IMR-90 (cell line): ENCODE measurements around the gene KCNS1. TPM values are rescaled to one million over a fixed set of nuclear protein-coding genes. Genes with fewer than 3 reads are reported as not detected.
A peak's percentile ranks its signal among the peaks of the same experiment; 100 is the strongest.

Experiments
- ATAC-seq: fragments of 200-7000 bp; cut with Tn5 transposase; 2 replicates; pipeline ENCODE4 v1.9.1; 2020; ENCODE audit warnings: low read depth, mild to moderate bottlenecking, moderate library complexity
- BruUV-seq: library from RNA; stranded (reverse); fragments of 400-500 nt; replicated peaks from 2 replicates; lab custom pipeline; 2021; lab: Mats Ljungman, UMichigan
- CTCF ChIA-PET: fragments of 300-600 bp; formaldehyde crosslinking; extraction: SDS; loops from one replicate; lab custom pipeline; 2021; ENCODE audit warnings: antibody characterized with exemption; lab: Yijun Ruan, JAX
- POLR2A ChIA-PET: fragments of 300-600 bp; sonication (Branson Sonifier 250); formaldehyde crosslinking; loops from one replicate; lab custom pipeline; 2022; ENCODE audit warnings: antibody characterized with exemption; ENCODE audit not compliant: unreplicated experiment; lab: Charles Lee
- DNase-seq: peaks from one replicate; pipeline ENCODE4 v3.0.0; 2013
- H2AFZ ChIP-seq: replicated peaks from 2 replicates; pipeline ENCODE3; 2013; ENCODE audit warnings: low read length, mild to moderate bottlenecking; ENCODE audit not compliant: poor library complexity
- H2AK5ac ChIP-seq: 2 replicates; pipeline ENCODE4 v1.6.1; 2013; ENCODE audit warnings: low read depth, low read length, inconsistent platforms
- H2AK9ac ChIP-seq: replicated peaks from 2 replicates; pipeline ENCODE3; 2013; ENCODE audit warnings: mild to moderate bottlenecking, low read depth, low read length, moderate library complexity; ENCODE audit not compliant: poor library complexity
- H2BK120ac ChIP-seq: 2 replicates; pipeline ENCODE4 v1.6.1; 2013; ENCODE audit warnings: low read depth, low read length, inconsistent platforms
- H2BK15ac ChIP-seq: 3 replicates; pipeline ENCODE4 v1.6.1; 2013; ENCODE audit warnings: low read depth, low read length, inconsistent platforms
- H2BK20ac ChIP-seq: 2 replicates; pipeline ENCODE4 v1.6.1; 2013; ENCODE audit warnings: low read depth, mild to moderate bottlenecking, inconsistent platforms, low read length, moderate library complexity
- H2BK5ac ChIP-seq: 2 replicates; pipeline ENCODE4 v1.6.1; 2013; ENCODE audit warnings: mild to moderate bottlenecking, low read depth, low read length, inconsistent platforms; ENCODE audit not compliant: poor library complexity, severe bottlenecking
- H3K14ac ChIP-seq: replicated peaks from 2 replicates; pipeline ENCODE4 v1.6.1; 2013; ENCODE audit warnings: low read depth, low read length, inconsistent platforms
- H3K18ac ChIP-seq: 2 replicates; pipeline ENCODE4 v1.6.1; 2013; ENCODE audit warnings: low read depth, low read length, control low read depth
- H3K23ac ChIP-seq: 2 replicates; pipeline ENCODE4 v1.6.1; 2013; ENCODE audit warnings: low read depth, low read length, inconsistent platforms
- H3K27ac ChIP-seq: 2 replicates; pipeline ENCODE4 v1.5.1; 2013; ENCODE audit warnings: mild to moderate bottlenecking, control low read depth, low read length; ENCODE audit not compliant: insufficient read depth
- H3K27me3 ChIP-seq: 2 replicates; pipeline ENCODE4 v1.6.1; 2013; ENCODE audit warnings: low read length; ENCODE audit not compliant: control insufficient read depth, insufficient read depth
- H3K36me3 ChIP-seq: 2 replicates; pipeline ENCODE4 v1.6.1; 2013; ENCODE audit warnings: low read length, mixed read lengths; ENCODE audit not compliant: control insufficient read depth, insufficient read depth
- H3K4ac ChIP-seq: 2 replicates; pipeline ENCODE4 v1.6.1; 2013; ENCODE audit warnings: low read depth, low read length, inconsistent platforms
- H3K4me1 ChIP-seq: 2 replicates; pipeline ENCODE4 v1.6.1; 2013; ENCODE audit warnings: low read length, mixed read lengths; ENCODE audit not compliant: control insufficient read depth, insufficient read depth
- H3K4me2 ChIP-seq: 2 replicates; pipeline ENCODE4 v1.6.1; 2013; ENCODE audit warnings: low read depth, mild to moderate bottlenecking, control low read depth, low read length, moderate library complexity
- H3K4me3 ChIP-seq: 2 replicates; pipeline ENCODE4 v1.5.1; 2013; ENCODE audit warnings: low read depth, mild to moderate bottlenecking, control low read depth, low read length, moderate library complexity; ENCODE audit not compliant: insufficient read depth
- H3K56ac ChIP-seq: 2 replicates; pipeline ENCODE4 v1.6.1; 2013; ENCODE audit warnings: low read length, inconsistent platforms; ENCODE audit not compliant: insufficient read depth; ENCODE audit errors: extremely low read depth
- H3K79me1 ChIP-seq, 2 experiments: 2 replicates each; pipeline ENCODE4 v1.6.1; 2013; ENCODE audit warnings: low read length in 2 of 2, inconsistent platforms in 1 of 2, low read depth in 1 of 2
- H3K9ac ChIP-seq: 2 replicates; pipeline ENCODE4 v1.6.1; 2013; ENCODE audit warnings: low read depth, low read length, control low read depth
- H3K9me1 ChIP-seq: 2 replicates; pipeline ENCODE4 v1.6.1; 2013; ENCODE audit warnings: low read length, inconsistent platforms; ENCODE audit not compliant: insufficient read depth
- H3K9me3 ChIP-seq: 2 replicates; pipeline ENCODE4 v1.6.1; 2013; ENCODE audit warnings: low read length; ENCODE audit not compliant: control insufficient read depth, insufficient read depth
- H4K20me1 ChIP-seq: 2 replicates; pipeline ENCODE4 v1.6.1; 2013; ENCODE audit warnings: low read length, inconsistent platforms; ENCODE audit not compliant: insufficient read depth
- H4K5ac ChIP-seq: 2 replicates; pipeline ENCODE4 v1.6.1; 2013; ENCODE audit warnings: mild to moderate bottlenecking, low read depth, low read length, control low read depth
- H4K8ac ChIP-seq, 2 experiments: 2 replicates each; pipeline ENCODE4 v1.6.1; 2013; ENCODE audit warnings: low read depth in 2 of 2, low read length in 2 of 2, control low read depth in 1 of 2, inconsistent platforms in 1 of 2
- H4K91ac ChIP-seq: 2 replicates; pipeline ENCODE4 v1.6.1; 2013; ENCODE audit warnings: low read depth, low read length, inconsistent platforms; ENCODE audit not compliant: insufficient read depth
- BHLHE40 ChIP-seq: fragments of 150-350 bp; IDR thresholded peaks from 2 replicates; pipeline ENCODE4 v1.6.1; 2016; ENCODE audit warnings: mild to moderate bottlenecking, low read depth, low read length
- CEBPB ChIP-seq: IDR thresholded peaks from 2 replicates; pipeline ENCODE4 v1.6.1; 2012; ENCODE audit warnings: low read depth, low read length, improper control_type of control experiment
- CHD1 ChIP-seq: IDR thresholded peaks from 2 replicates; pipeline ENCODE4 v1.6.1; 2012; ENCODE audit warnings: low read depth, low read length, improper control_type of control experiment
- FOS ChIP-seq: fragments of 150-350 bp; IDR thresholded peaks from 2 replicates; pipeline ENCODE4 v1.6.1; 2016; ENCODE audit warnings: low read depth, low read length
- MAFK ChIP-seq: IDR thresholded peaks from 2 replicates; pipeline ENCODE4 v1.6.1; 2012; ENCODE audit warnings: low read depth, low read length, improper control_type of control experiment
- MAZ ChIP-seq: IDR thresholded peaks from 2 replicates; pipeline ENCODE4 v1.6.1; 2012; ENCODE audit warnings: low read depth, mild to moderate bottlenecking, low read length, improper control_type of control experiment, moderate library complexity, borderline replicate concordance
- MXI1 ChIP-seq: IDR thresholded peaks from 2 replicates; pipeline ENCODE4 v1.6.1; 2012; ENCODE audit warnings: low read depth, mild to moderate bottlenecking, low read length, moderate library complexity, borderline replicate concordance
- NFE2L2 ChIP-seq: fragments of 150-350 bp; IDR thresholded peaks from 2 replicates; pipeline ENCODE4 v1.6.1; 2016; ENCODE audit warnings: low read depth, mild to moderate bottlenecking, low read length
- POLR2A ChIP-seq: IDR thresholded peaks from 2 replicates; pipeline ENCODE4 v1.6.1; 2012; ENCODE audit warnings: mild to moderate bottlenecking, low read depth, low read length
- RAD21 ChIP-seq: IDR thresholded peaks from 2 replicates; pipeline ENCODE4 v1.6.1; 2012; ENCODE audit warnings: low read length, improper control_type of control experiment
- RCOR1 ChIP-seq: IDR thresholded peaks from 2 replicates; pipeline ENCODE4 v1.6.1; 2012; ENCODE audit warnings: mild to moderate bottlenecking, low read length, improper control_type of control experiment; ENCODE audit not compliant: insufficient replicate concordance
- RFX5 ChIP-seq: IDR thresholded peaks from 2 replicates; pipeline ENCODE4 v1.8.0; 2012; ENCODE audit warnings: low read depth, mild to moderate bottlenecking, low read length, moderate library complexity
- SMC3 ChIP-seq: fragments of 150-350 bp; IDR thresholded peaks from 2 replicates; pipeline ENCODE4 v1.6.1; 2016; ENCODE audit warnings: low read depth, mild to moderate bottlenecking, antibody characterized with exemption, low read length, moderate library complexity
- WGBS, 2 experiments: methylation state at CpG; one replicate each; pipeline versions ENCODE4 v1.1.5 to v1.1.7; 2013; ENCODE audit warnings: missing lambda C conversion rate in 2 of 2; ENCODE audit not compliant: insufficient read length in 1 of 2; ENCODE audit errors: extremely low coverage in 2 of 2; 5-methylcytosine and 5-hydroxymethylcytosine counted together
- dilution Hi-C: fragments of 300-500 bp; cut with HindIII; formaldehyde crosslinking; loops from one replicate; pipeline ENCODE4 v1.14.3; 2018; ENCODE audit warnings: low sequenced_read_pairs; ENCODE audit not compliant: unreplicated experiment
- in situ Hi-C: fragments of 300-500 bp; cut with MboI; formaldehyde crosslinking; loops from 3 replicates; pipeline ENCODE4 v1.14.3; 2019; ENCODE audit warnings: low sequenced_read_pairs, inconsistent platforms, mixed read lengths
- intact Hi-C: fragments of 100-400 bp; cut with micrococcal nuclease; formaldehyde crosslinking; loops from 2 replicates; pipeline ENCODE4 v1.10.0; 2022
- polyA plus RNA-seq, 3 experiments: library from polyadenylated mRNA; depleted of rRNA; stranded (reverse); fragments of >200 nt; gene quantifications; 2 replicates each; pipeline ENCODE4 v1.2.3, GENCODE V29; 2012; ENCODE audit warnings: low replicate concordance in 1 of 3
- total RNA-seq: library from RNA; depleted of rRNA; stranded (reverse); fragments of >200 nt; gene quantifications from 2 replicates; pipeline ENCODE4 v1.2.3, GENCODE V29; 2012
- TF ChIP-seq, protein P1 (sequence below): fragments of 150-350 bp; IDR thresholded peaks from 2 replicates; pipeline ENCODE4 v1.6.1; 2017; ENCODE audit warnings: mild to moderate bottlenecking, antibody characterized with exemption, low read length, low read depth
- TF ChIP-seq, protein P2 (sequence below): fragments of 150-350 bp; IDR thresholded peaks from 2 replicates; pipeline ENCODE4 v1.6.1; 2016; ENCODE audit warnings: low read depth, mild to moderate bottlenecking, low read length, moderate library complexity, borderline replicate concordance
- TF ChIP-seq, protein P3 (sequence below): conservative IDR thresholded peaks from 2 replicates; pipeline ENCODE4 v1.5.1; 2012; ENCODE audit warnings: mild to moderate bottlenecking, low read depth, low read length, improper control_type of control experiment

The KCNS1 gene
- total and polyA plus RNA-seq, 2 of the 4 experiments (the other 2 are of a cell fraction) = 0.54 to 0.62 TPM

DNA sequence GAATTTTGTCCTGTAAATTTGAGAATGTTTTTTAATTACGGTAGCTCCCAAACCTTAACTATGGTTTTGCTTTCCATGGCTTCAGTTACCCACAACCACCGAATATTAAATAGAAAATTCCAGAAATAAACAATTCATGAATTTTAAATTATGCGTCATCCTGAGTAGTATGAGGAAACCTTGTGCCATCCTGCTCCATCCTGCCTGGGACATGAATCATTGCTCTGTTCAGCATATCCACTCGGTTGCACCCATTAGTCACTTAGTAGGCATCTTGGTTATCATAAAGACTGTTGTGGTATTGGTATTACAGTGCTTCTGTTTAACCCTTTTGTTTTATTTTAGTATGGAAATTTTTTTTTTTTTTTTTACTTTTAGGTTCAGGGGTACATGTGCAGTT lies 39.7 kb downstream of the KCNS1 start:
- H3K36me3 ChIP-seq = peaks cover 3% of the 10 kb centered on the region
- no peak overlapping the region for H3K14ac ChIP-seq
- H2BK20ac ChIP-seq = no peak overlapping the region
- peak overlapping the region; percentile 49; the same call in 1 of the 2 replicates for H4K5ac ChIP-seq
- H2BK15ac ChIP-seq = no peak overlapping the region
- no peak overlapping the region for H2AK5ac ChIP-seq
- peak; percentile 90 for ATAC-seq
- intact Hi-C loops = no loop called here
- peak overlapping the region; percentile 94; the same call in 1 of the 2 replicates for H3K18ac ChIP-seq
- no peak overlapping the region for H4K91ac ChIP-seq
- in situ Hi-C loops = no loop called here
- H3K4ac ChIP-seq = peak overlapping the region; percentile 57; the same call in 1 of the 2 replicates
- peak overlapping the region; percentile 57; the same call in 1 of the 2 replicates for H3K4me2 ChIP-seq
- no peak overlapping the region for H2AFZ ChIP-seq
- H3K9ac ChIP-seq = no peak overlapping the region
- H3K4me1 ChIP-seq = peaks cover 10% of the 10 kb centered on the region; the same call in 1 of the 2 replicates
- H3K9me1 ChIP-seq = peaks cover 9% of the 10 kb centered on the region
- no peak overlapping the region for H3K23ac ChIP-seq
- ChIA-PET CTCF (interaction anchor here (0.6 to 1.5 kb wide), 2 partner anchors 17 to 33 kb away, joined by 3 to 7 read pairs; no protein-coding TSS in a partner anchor), POLR2A (no interaction called here)
- no peak overlapping the region for H3K27ac ChIP-seq
- no peaks in the 10 kb centered on the region for H4K20me1 ChIP-seq
- WGBS, 2 experiments = no CpG with 5 or more reads among the region's 4 CpGs
- H3K4me3 ChIP-seq = no peak overlapping the region
- H3K9me3 ChIP-seq = no peaks in the 10 kb centered on the region
- H3K27me3 ChIP-seq = no peaks in the 10 kb centered on the region
- H2AK9ac ChIP-seq = no peak overlapping the region
- H3K79me1 ChIP-seq = peaks cover 10 to 17% of the 10 kb centered on the region in 2 experiments; a peak in 3 of 4 replicates
- peak overlapping the region; percentile 89 for H2BK5ac ChIP-seq
- peak; percentile 93 for DNase-seq
- H2BK120ac ChIP-seq = peak overlapping the region; percentile 66; the same call in 1 of the 2 replicates
- dilution Hi-C loops = no loop called here
- peak overlapping the region in 1 of 2 experiments; percentile 67; a peak in 2 of 4 replicates for H4K8ac ChIP-seq
- H3K56ac ChIP-seq = no peak overlapping the region
- TF ChIP-seq MAFK (peak; percentile 47; the same call in 1 of the 2 replicates), CEBPB (peak; percentile 92), MXI1 (no peak), MAZ (no peak), POLR2A (no peak), BHLHE40 (peak; percentile 37; the same call in 1 of the 2 replicates), CHD1 (no peak), NFE2L2 (no peak), RAD21 (no peak), RFX5 (no peak), RCOR1 (peak; percentile 14), FOS (peak; percentile 73), SMC3 (no peak)
- TF ChIP-seq, protein P1, sequence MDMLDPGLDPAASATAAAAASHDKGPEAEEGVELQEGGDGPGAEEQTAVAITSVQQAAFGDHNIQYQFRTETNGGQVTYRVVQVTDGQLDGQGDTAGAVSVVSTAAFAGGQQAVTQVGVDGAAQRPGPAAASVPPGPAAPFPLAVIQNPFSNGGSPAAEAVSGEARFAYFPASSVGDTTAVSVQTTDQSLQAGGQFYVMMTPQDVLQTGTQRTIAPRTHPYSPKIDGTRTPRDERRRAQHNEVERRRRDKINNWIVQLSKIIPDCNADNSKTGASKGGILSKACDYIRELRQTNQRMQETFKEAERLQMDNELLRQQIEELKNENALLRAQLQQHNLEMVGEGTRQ = no peak
- TF ChIP-seq, protein P2, sequence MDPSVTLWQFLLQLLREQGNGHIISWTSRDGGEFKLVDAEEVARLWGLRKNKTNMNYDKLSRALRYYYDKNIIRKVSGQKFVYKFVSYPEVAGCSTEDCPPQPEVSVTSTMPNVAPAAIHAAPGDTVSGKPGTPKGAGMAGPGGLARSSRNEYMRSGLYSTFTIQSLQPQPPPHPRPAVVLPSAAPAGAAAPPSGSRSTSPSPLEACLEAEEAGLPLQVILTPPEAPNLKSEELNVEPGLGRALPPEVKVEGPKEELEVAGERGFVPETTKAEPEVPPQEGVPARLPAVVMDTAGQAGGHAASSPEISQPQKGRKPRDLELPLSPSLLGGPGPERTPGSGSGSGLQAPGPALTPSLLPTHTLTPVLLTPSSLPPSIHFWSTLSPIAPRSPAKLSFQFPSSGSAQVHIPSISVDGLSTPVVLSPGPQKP = no peak
- TF ChIP-seq, protein P3, sequence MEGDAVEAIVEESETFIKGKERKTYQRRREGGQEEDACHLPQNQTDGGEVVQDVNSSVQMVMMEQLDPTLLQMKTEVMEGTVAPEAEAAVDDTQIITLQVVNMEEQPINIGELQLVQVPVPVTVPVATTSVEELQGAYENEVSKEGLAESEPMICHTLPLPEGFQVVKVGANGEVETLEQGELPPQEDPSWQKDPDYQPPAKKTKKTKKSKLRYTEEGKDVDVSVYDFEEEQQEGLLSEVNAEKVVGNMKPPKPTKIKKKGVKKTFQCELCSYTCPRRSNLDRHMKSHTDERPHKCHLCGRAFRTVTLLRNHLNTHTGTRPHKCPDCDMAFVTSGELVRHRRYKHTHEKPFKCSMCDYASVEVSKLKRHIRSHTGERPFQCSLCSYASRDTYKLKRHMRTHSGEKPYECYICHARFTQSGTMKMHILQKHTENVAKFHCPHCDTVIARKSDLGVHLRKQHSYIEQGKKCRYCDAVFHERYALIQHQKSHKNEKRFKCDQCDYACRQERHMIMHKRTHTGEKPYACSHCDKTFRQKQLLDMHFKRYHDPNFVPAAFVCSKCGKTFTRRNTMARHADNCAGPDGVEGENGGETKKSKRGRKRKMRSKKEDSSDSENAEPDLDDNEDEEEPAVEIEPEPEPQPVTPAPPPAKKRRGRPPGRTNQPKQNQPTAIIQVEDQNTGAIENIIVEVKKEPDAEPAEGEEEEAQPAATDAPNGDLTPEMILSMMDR = no peak
- no TSS peak for BruUV-seq
